Peyer's patch (tissue), 4 donors: ENCODE measurements around the gene AGBL5.

ENCODE experiments used
- CTCF ChIP-seq, 6 experiments: fragments of 450-650 bp in 4 of 6; fragments of 200-600 bp in 2 of 6; sonication (generic) in 1 of 6; IDR thresholded peaks; one replicate each; pipeline ENCODE4 v1.5.1; 2017 to 2019; ENCODE audit warnings: antibody characterized with exemption in 6 of 6, mild to moderate bottlenecking in 3 of 6, moderate library complexity in 1 of 6
- POLR2A ChIP-seq, 2 donors: fragments of 450-650 bp; IDR thresholded peaks; one replicate each; pipeline ENCODE4 v1.5.1; 2017; ENCODE audit warnings: antibody characterized with exemption in 2 of 2, mild to moderate bottlenecking in 2 of 2, moderate library complexity in 2 of 2

GRCh38 chr2:27025281-27025800 is 26.1 kb upstream of the AGBL5 start:
- TF ChIP-seq POLR2A (IDR thresholded peaks at IDR 0.05) (no peak), CTCF (IDR thresholded peaks at IDR 0.05) (no peak)
